GM19463 (cell line): ENCODE data around the gene SSRP1.

Experiments used
- ATAC-seq: cut with Tn5 transposase; IDR thresholded peaks from one replicate; pipeline ENCODE4 v1.9.1; 2021; ENCODE audit warnings: mild to moderate bottlenecking, moderate library complexity; ENCODE audit not compliant: unreplicated experiment

SSRP1 gene

GRCh38 chr11:57318178-57318577, 17.5 kb downstream of the SSRP1 start:
- ATAC-seq: no peak

GRCh38 chr11:57316017-57316416, 19.7 kb downstream of the SSRP1 start:
- no peak for ATAC-seq

- no peak for ATAC-seq
Measured at GRCh38 chr11:57315491-57315890, 20.2 kb downstream of the SSRP1 start.

GRCh38 chr11:57314221-57314973, 21.3 kb downstream of the SSRP1 start:
- no peak for ATAC-seq

- ATAC-seq: no peak
Measured at GRCh38 chr11:57313788-57314135, 21.9 kb downstream of the SSRP1 start.

GRCh38 chr11:57313071-57313787, 22.5 kb downstream of the SSRP1 start:
- no peak for ATAC-seq

GRCh38 chr11:57312511-57313021, 23.1 kb downstream of the SSRP1 start:
- ATAC-seq: no peak

- peak; percentile 98 for ATAC-seq
Measured at GRCh38 chr11:57311109-57311936, 24.4 kb downstream of the SSRP1 start.

- no peak for ATAC-seq
Measured at GRCh38 chr11:57310630-57311086, 25.0 kb downstream of the SSRP1 start.

GRCh38 chr11:57310091-57310490, 25.6 kb downstream of the SSRP1 start:
- no peak for ATAC-seq

- ATAC-seq: no peak
Measured at GRCh38 chr11:57309106-57310059, 26.3 kb downstream of the SSRP1 start.

- ATAC-seq: no peak
Measured at GRCh38 chr11:57308426-57309060, 27.1 kb downstream of the SSRP1 start.

- no peak for ATAC-seq
Measured at GRCh38 chr11:57307666-57308270, 27.9 kb downstream of the SSRP1 start.

- ATAC-seq: no peak
Measured at GRCh38 chr11:57306940-57307565, 28.6 kb downstream of the SSRP1 start.

- ATAC-seq: no peak
Measured at GRCh38 chr11:57306161-57306876, 29.4 kb downstream of the SSRP1 start.

GRCh38 chr11:57305523-57305922, 30.2 kb downstream of the SSRP1 start:
- ATAC-seq: no peak

GRCh38 chr11:57303990-57304579, 31.6 kb downstream of the SSRP1 start:
- no peak for ATAC-seq
